ENCODE measurements around the gene GAPDHS.
A peak's percentile ranks its signal among the peaks of the same experiment; 100 is the strongest.

GAPDHS gene

DNA sequence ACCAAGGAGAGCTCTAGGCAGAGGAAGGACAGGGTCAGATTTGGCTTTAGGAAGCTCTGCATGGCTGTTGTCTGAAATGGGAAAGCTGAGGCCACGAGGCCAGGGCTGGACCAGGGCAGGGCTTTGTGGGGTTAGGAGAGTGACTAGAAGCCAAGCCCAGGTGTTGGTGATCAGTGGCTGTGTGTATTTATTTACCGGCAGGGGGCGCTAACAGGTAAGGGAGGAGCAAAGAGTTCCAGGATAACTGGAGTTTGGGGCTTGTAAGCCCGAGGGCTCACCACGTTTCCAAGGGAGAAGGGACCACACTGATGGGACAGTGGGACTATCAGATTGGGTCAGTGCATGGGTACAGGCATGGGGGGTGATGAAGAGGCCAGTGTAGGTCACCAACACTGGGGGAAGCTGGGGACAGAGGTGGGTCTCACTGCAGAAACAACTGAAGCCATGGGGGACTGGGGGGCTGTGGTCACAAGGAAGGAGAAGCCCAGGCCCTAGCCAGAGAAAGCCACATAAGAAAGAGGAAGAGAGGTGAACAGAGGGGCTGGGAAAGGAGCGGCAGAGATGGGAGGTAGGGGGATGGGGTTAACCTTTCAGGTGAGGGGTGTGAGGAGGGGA, 16.0 kb downstream of the GAPDHS start:
- H3K4me3 ChIP-seq (ENCODE audit: low read depth, low read length): no peak overlapping the region
- TF ChIP-seq CTCF (IDR thresholded peaks at IDR 0.05; ENCODE audit: low read depth, low read length): peak; percentile 72
- DNase-seq (ENCODE audit: low read depth, low spot score): peak; percentile 59
- in situ Hi-C loops (cut with HindIII; ENCODE audit: low sequenced_read_pairs): no loop called here

- DNase-seq (ENCODE audit: low read depth, low spot score): no peak
- in situ Hi-C loops (cut with HindIII; ENCODE audit: low sequenced_read_pairs): no loop called here
- no peak for TF ChIP-seq CTCF (IDR thresholded peaks at IDR 0.05; ENCODE audit: low read depth, low read length)
- H3K4me3 ChIP-seq (ENCODE audit: low read depth, low read length): no peak overlapping the region
These were observed 16.7 kb downstream of the GAPDHS start for GRCh38 chr19:35549879-35550523.

DNA sequence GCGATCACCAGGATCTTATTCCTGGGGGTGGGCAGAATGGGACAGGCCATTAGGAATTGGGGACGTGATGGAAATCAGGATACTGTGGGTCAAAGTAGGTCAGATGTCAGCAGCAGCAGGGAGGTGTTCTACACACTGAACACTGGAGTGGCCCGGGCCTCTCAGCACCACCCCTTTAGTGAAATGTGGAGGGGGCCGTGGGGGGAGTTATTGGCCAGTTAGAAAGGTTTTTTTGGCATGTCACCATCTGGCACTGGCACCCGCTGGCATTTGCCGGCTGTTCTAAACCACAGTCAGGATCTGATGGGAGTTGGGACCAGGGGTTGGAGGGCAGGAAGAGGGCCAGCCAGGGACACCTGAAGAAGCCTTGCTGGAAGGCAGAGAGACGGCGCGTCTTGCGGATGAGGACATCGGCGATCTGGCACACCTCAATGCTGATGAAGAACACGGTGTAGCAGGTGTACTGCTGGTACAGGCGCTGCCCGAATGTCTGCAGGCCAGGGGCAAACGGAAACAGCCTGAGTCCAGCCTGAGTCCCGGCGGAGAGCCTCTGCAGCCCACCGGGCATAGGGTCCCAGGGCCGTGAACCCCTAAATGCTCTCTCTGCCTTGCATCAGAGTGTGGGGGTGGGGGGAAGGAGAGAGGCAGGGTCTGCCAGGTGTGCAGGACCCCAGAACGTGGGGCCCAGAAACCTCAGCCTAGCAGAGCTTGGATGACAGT, 18.0 kb downstream of the GAPDHS start:
- TF ChIP-seq CTCF (IDR thresholded peaks at IDR 0.05; ENCODE audit: low read depth, low read length): no peak
- DNase-seq (ENCODE audit: low read depth, low spot score): no peak
- no peak overlapping the region for H3K4me3 ChIP-seq (ENCODE audit: low read depth, low read length)
- in situ Hi-C loops (cut with HindIII; ENCODE audit: low sequenced_read_pairs): no loop called here

DNA sequence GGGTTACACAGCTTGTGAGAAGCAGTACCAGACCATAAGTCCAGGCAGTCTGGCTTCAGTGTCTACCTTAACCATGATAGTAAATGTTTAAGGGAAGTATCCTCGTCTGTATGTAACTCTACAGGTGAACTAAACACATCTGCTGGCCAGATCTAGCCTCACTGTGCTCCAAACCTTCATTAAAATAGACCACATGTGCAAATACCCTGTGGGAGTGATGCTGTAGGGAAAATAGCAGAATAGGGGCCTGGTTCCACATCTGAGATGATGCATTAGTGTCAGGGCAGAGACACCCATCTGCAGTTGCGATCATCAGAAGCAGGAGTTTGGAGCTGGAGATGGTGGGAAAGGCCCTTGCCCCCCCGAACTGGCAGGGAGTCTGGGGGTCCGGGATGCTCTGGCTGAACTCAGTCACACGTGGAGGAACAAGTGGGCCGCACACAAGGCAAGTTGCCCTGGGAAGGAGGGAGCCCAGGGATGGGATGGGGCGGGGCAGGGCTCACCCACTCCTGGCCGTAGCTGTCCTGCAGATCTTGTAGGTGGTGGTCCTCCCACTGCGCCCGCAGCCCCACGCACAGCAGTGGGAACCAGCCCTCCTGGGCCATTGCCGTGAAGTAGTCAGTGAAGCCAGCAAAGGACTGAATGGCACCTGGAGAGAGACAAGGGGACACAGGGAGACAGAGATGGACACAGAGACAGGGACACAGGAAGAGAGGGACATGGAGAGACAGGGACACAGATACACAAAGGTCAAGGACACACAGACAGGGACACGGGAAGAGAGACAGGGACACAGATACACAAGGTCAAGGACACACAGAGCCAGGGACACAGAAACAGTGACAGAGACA, 19.5 kb downstream of the GAPDHS start:
- no peak for TF ChIP-seq CTCF (IDR thresholded peaks at IDR 0.05; ENCODE audit: low read depth, low read length)
- no peak for DNase-seq (ENCODE audit: low read depth, low spot score)
- in situ Hi-C loops (cut with HindIII; ENCODE audit: low sequenced_read_pairs): no loop called here
- H3K4me3 ChIP-seq (ENCODE audit: low read depth, low read length): no peak overlapping the region

DNA sequence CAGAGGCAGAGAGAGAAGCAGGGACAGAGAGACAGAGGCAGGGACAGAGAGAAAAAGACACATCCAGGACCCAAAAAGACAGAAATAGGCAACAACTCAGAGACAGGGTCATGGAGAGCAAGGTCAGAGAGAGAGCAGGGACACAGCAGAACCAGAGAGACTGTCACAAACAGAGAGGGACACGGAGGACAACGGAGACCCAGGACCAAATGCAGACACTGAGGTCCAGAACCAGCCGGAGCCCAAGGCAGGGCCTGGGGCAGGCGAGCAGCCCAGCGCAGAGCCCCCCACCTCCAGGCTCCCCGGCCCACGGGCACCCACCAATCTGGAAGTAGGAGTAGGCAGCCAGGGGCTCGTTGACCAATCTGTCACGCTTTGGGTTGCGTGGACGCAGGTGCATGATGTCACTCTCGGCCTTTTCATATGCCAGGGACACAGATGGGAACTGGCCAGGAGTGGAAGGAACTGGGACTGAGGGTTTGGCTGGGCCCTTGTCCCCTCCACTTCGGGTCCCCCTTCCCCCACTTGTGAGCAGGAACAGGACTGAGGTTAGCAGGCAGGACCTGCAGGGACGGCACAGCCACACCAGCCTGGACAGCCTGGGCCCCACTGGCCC, 20.2 kb downstream of the GAPDHS start:
- no peak for TF ChIP-seq CTCF (IDR thresholded peaks at IDR 0.05; ENCODE audit: low read depth, low read length)
- no peak overlapping the region for H3K4me3 ChIP-seq (ENCODE audit: low read depth, low read length)
- no peak for DNase-seq (ENCODE audit: low read depth, low spot score)
- in situ Hi-C loops (cut with HindIII; ENCODE audit: low sequenced_read_pairs): no loop called here

GRCh38 chr19:35554076-35554475, 20.8 kb downstream of the GAPDHS start:
- in situ Hi-C loops (cut with HindIII; ENCODE audit: low sequenced_read_pairs): no loop called here
- H3K4me3 ChIP-seq (ENCODE audit: low read depth, low read length): no peak overlapping the region
- TF ChIP-seq CTCF (IDR thresholded peaks at IDR 0.05; ENCODE audit: low read depth, low read length): no peak
- DNase-seq (ENCODE audit: low read depth, low spot score): no peak

All from astrocyte of the spinal cord (primary cell).